A549 (cell line): ENCODE measurements around the gene GABPA. TPM values are rescaled to one million over a fixed set of nuclear protein-coding genes. Genes with fewer than 3 reads are reported as not detected.
"Not testable (repeated sequence)": the region's sequence is repeated elsewhere in the genome, so short reads cannot be mapped to it uniquely, and the experiment has no call there.

Source experiments
- ATAC-seq, 2 experiments: fragments of 200-7000 bp in 1 of 2; fragments of >200 bp in 1 of 2; cut with Nextera tagmentation in 1 of 2; cut with Tn5 transposase in 1 of 2; 3 replicates each; pipeline versions ENCODE4 v1.8.0 to v1.9.1; 2018 to 2020; ENCODE audit warnings: mild to moderate bottlenecking in 1 of 2, moderate library complexity in 1 of 2
- CTCF ChIA-PET: fragments of 300-600 bp; sonication (Branson Sonifier 250); formaldehyde crosslinking; extraction: SDS; loops from one replicate; lab custom pipeline; 2021; ENCODE audit warnings: antibody characterized with exemption, inconsistent platforms; lab: Yijun Ruan, JAX
- POLR2A ChIA-PET: fragments of 350-600 bp; formaldehyde crosslinking; extraction: SDS; loops from one replicate; lab custom pipeline; 2021; ENCODE audit warnings: antibody characterized with exemption, inconsistent platforms; lab: Yijun Ruan, JAX
- DNase-seq, 2 experiments: peaks; one replicate each; pipeline versions ENCODE4 v3.0.0 to v3.0.0-alpha.2; 2011 to 2016; ENCODE audit warnings: low read depth in 1 of 2, low spot score in 1 of 2
- FAIRE-seq: peaks from 2 replicates; lab custom pipeline; 2011; peaks lifted over from hg19 to GRCh38; lab: Jason Lieb, UNC
- H3K27ac ChIP-seq, 2 experiments: fragments of >200 bp; sonication (Bioruptor Twin); formaldehyde crosslinking; 3 replicates each; pipeline ENCODE4 v1.5.1; 2016 to 2017
- H3K4me1 ChIP-seq: fragments of >200 bp; sonication (Bioruptor Twin); formaldehyde crosslinking; 3 replicates; pipeline ENCODE4 v1.6.1; 2016
- H3K4me2 ChIP-seq: fragments of >200 bp; sonication (Bioruptor Twin); formaldehyde crosslinking; 3 replicates; pipeline ENCODE4 v1.6.1; 2016
- H3K4me3 ChIP-seq: fragments of >200 bp; sonication (Bioruptor Twin); formaldehyde crosslinking; 3 replicates; pipeline ENCODE4 v1.5.1; 2016
- H3K9me3 ChIP-seq: fragments of >200 bp; sonication (Bioruptor Twin); formaldehyde crosslinking; 3 replicates; pipeline ENCODE4 v1.6.1; 2016
- BCL3 ChIP-seq: fragments of >200 bp; sonication (Bioruptor Twin); formaldehyde crosslinking; IDR thresholded peaks from 3 replicates; pipeline ENCODE4 v1.6.1; 2016
- E2F6 ChIP-seq: IDR thresholded peaks from 2 replicates; pipeline ENCODE4 v1.6.1; 2012; ENCODE audit warnings: low read depth, borderline replicate concordance
- EHMT2 ChIP-seq: fragments of 200-600 bp; sonication (generic); IDR thresholded peaks from 2 replicates; pipeline ENCODE4 v1.6.1; 2016; ENCODE audit warnings: antibody characterized with exemption, low read depth, mild to moderate bottlenecking, moderate library complexity
- ELK1 ChIP-seq: fragments of 150-350 bp; IDR thresholded peaks from 2 replicates; pipeline ENCODE4 v1.6.1; 2014; ENCODE audit warnings: low read depth, mild to moderate bottlenecking, low read length
- GATA3 ChIP-seq: IDR thresholded peaks from 2 replicates; pipeline ENCODE4 v1.6.1; 2012; ENCODE audit warnings: borderline replicate concordance
- HDAC2 ChIP-seq: fragments of 200-600 bp; sonication (generic); IDR thresholded peaks from 2 replicates; pipeline ENCODE4 v1.6.1; 2016
- HOXB13 ChIP-seq: fragments of 250-450 bp; sonication (Bioruptor Pico); IDR thresholded peaks from 2 replicates; pipeline ENCODE4 v1.5.0; 2020; ENCODE audit warnings: low read depth, mild to moderate bottlenecking, moderate library complexity
- KDM5A ChIP-seq: fragments of 200-600 bp; sonication (generic); IDR thresholded peaks from 2 replicates; pipeline ENCODE4 v1.6.1; 2016; ENCODE audit warnings: antibody characterized with exemption, mild to moderate bottlenecking
- MAX ChIP-seq: IDR thresholded peaks from 2 replicates; pipeline ENCODE4 v1.6.1; 2012
- MAZ ChIP-seq: fragments of 150-350 bp; IDR thresholded peaks from 2 replicates; pipeline ENCODE4 v1.6.1; 2014; ENCODE audit warnings: antibody characterized with exemption, low read depth, low read length, borderline replicate concordance
- NPAS2 ChIP-seq: fragments of 250-450 bp; sonication (Bioruptor Pico); IDR thresholded peaks from 2 replicates; pipeline ENCODE4 v1.8.0; 2022; ENCODE audit warnings: mild to moderate bottlenecking, moderate library complexity, borderline replicate concordance
- PBX3 ChIP-seq: IDR thresholded peaks from 2 replicates; pipeline ENCODE4 v1.6.1; 2012
- PHF8 ChIP-seq: fragments of 200-600 bp; sonication (generic); IDR thresholded peaks from 2 replicates; pipeline ENCODE4 v1.6.1; 2016; ENCODE audit warnings: low read depth, mild to moderate bottlenecking, antibody characterized with exemption, moderate library complexity, borderline replicate concordance
- RCOR1 ChIP-seq: fragments of 150-350 bp; IDR thresholded peaks from 2 replicates; pipeline ENCODE4 v1.6.1; 2014; ENCODE audit warnings: antibody characterized with exemption, low read length, low read depth
- REST ChIP-seq: fragments of 200-600 bp; sonication (generic); IDR thresholded peaks from 2 replicates; pipeline ENCODE4 v1.6.1; 2016; ENCODE audit warnings: antibody characterized with exemption, mild to moderate bottlenecking, moderate library complexity
- RFX5 ChIP-seq: fragments of 450-650 bp; IDR thresholded peaks from 2 replicates; pipeline ENCODE4 v1.7.1; 2014; ENCODE audit warnings: antibody characterized with exemption, mild to moderate bottlenecking, moderate library complexity
- USF2 ChIP-seq: fragments of 450-650 bp; IDR thresholded peaks from 2 replicates; pipeline ENCODE4 v1.6.1; 2014; ENCODE audit warnings: antibody characterized with exemption
- WGBS: methylation state at CpG from one replicate; pipeline ENCODE4 v1.1.6; 2017; ENCODE audit errors: missing lambda C conversion rate; 5-methylcytosine and 5-hydroxymethylcytosine counted together
- polyA plus RNA-seq, 4 experiments: library from polyadenylated mRNA; depleted of rRNA in 3 of 4; stranded (reverse); fragments of >200 nt; fragmentation: RNase III in 1 of 4; extraction: RNeasy Plus Mini Kit Qiagen cat#74134 plus additional on column Dnase treatment in 1 of 4; gene quantifications; 2 replicates in 3 of 4; 3 replicates in 1 of 4; pipeline ENCODE4 v1.2.3, GENCODE V29; 2011 to 2017

Gene GABPA
- polyA plus RNA-seq, 2 of the 4 experiments (the other 2 are of a cell fraction), result 7.3 to 17.3 TPM

- TF ChIP-seq BCL3, result no peak
- TF ChIP-seq, all 56 proteins: peak for 0
Observed at GRCh38 chr21:25776440-25776839, 41.7 kb downstream of the GABPA start (continued).

GRCh38 chr21:25778126-25778875 lies 43.5 kb downstream of the GABPA start:
- H3K4me2 ChIP-seq, POLR2A ChIA-PET, H3K27ac ChIP-seq, ATAC-seq, H3K4me1 ChIP-seq, DNase-seq, H3K9me3 ChIP-seq, FAIRE-seq, H3K4me3 ChIP-seq: not testable (repeated sequence)
- CTCF ChIA-PET, result interaction anchor here (1.1 to 2.5 kb wide), 3 partner anchors 13 to 29 kb away, joined by 3 to 7 read pairs (median 3); no protein-coding TSS in a partner anchor
- WGBS, result 17% methylated on average over 2 of the region's 52 CpGs

- POLR2A ChIA-PET, result no interaction called here
- no peak overlapping the region for H3K4me3 ChIP-seq
Observed at GRCh38 chr21:25788677-25789076, 53.9 kb downstream of the GABPA start.

More at GRCh38 chr21:25788677-25789076, 53.9 kb downstream of the GABPA start:
- 30% methylated on average over 6 of the region's 6 CpGs for WGBS
- H3K4me2 ChIP-seq, result no peak overlapping the region
- no peaks in the 10 kb centered on the region for H3K4me1 ChIP-seq
- no peak for ATAC-seq
- no peaks in the 10 kb centered on the region for H3K9me3 ChIP-seq
- no peak for FAIRE-seq
- CTCF ChIA-PET, result interaction anchor here (1.6 kb wide), 1 partner anchor 12 kb away, joined by 7 read pairs; no protein-coding TSS in a partner anchor
- TF ChIP-seq PBX3, result no peak
- no peak for TF ChIP-seq REST
- TF ChIP-seq MAX, result no peak
- TF ChIP-seq USF2, result no peak
- no peak for TF ChIP-seq RCOR1
- no peak for TF ChIP-seq KDM5A
- TF ChIP-seq NPAS2 (CRISPR knock-in tag), result no peak
- TF ChIP-seq GATA3, result no peak
- no peak for TF ChIP-seq HOXB13
- no peak for TF ChIP-seq RFX5
- no peak for TF ChIP-seq HDAC2
- no peak for TF ChIP-seq ELK1
- no peak for TF ChIP-seq E2F6
- no peak for TF ChIP-seq EHMT2
- TF ChIP-seq PHF8, result no peak
- TF ChIP-seq MAZ, result no peak
- H3K27ac ChIP-seq, result no peak overlapping the region
- DNase-seq, result no peak
